Lung (tissue), 12 donors: ENCODE measurements around the gene NFKBIL1. TPM values are rescaled to one million over a fixed set of nuclear protein-coding genes. Genes with fewer than 3 reads are reported as not detected.

ENCODE experiments used
- ATAC-seq: fragments of 200-7000 bp; cut with Tn5 transposase; one replicate; pipeline ENCODE4 v1.9.1; 2020; ENCODE audit warnings: moderate number of reproducible peaks; ENCODE audit not compliant: insufficient read depth, low FRiP score
- DNase-seq, 3 donors: peaks; one replicate each; pipeline ENCODE4 v3.0.0-alpha.2; 2013 to 2017
- H3K27ac ChIP-seq, 2 donors: one replicate each; pipeline ENCODE4 v1.5.1; 2013; ENCODE audit warnings: mild to moderate bottlenecking in 2 of 2, moderate library complexity in 2 of 2, control low read depth in 1 of 2, inconsistent platforms in 1 of 2, low read depth in 1 of 2, low read length in 1 of 2
- H3K27me3 ChIP-seq, 3 donors: one replicate each; pipeline ENCODE4 v1.5.1; 2013; ENCODE audit warnings: low read length in 2 of 3; ENCODE audit not compliant: control insufficient read depth in 3 of 3, insufficient read depth in 3 of 3
- H3K36me3 ChIP-seq, 4 donors: one replicate each; pipeline ENCODE4 v1.5.1; 2013; ENCODE audit warnings: low read length in 4 of 4, mild to moderate bottlenecking in 1 of 4, moderate library complexity in 1 of 4; ENCODE audit not compliant: control insufficient read depth in 4 of 4, insufficient read depth in 4 of 4
- H3K4me1 ChIP-seq, 5 donors: one replicate each; pipeline ENCODE4 v1.5.1; 2013; ENCODE audit warnings: low read length in 5 of 5, mild to moderate bottlenecking in 2 of 5, moderate library complexity in 1 of 5; ENCODE audit not compliant: control insufficient read depth in 5 of 5, insufficient read depth in 5 of 5
- H3K4me3 ChIP-seq: one replicate; pipeline ENCODE4 v1.5.1; 2013; ENCODE audit warnings: mild to moderate bottlenecking, control low read depth, moderate library complexity
- H3K9ac ChIP-seq, 2 donors: one replicate each; pipeline ENCODE4 v1.5.1; 2013; ENCODE audit warnings: low read length in 2 of 2, control low read depth in 1 of 2; ENCODE audit not compliant: insufficient read depth in 1 of 2
- H3K9me3 ChIP-seq, 4 donors: one replicate each; pipeline ENCODE4 v1.5.1; 2013; ENCODE audit warnings: low read length in 3 of 4, mild to moderate bottlenecking in 1 of 4, moderate library complexity in 1 of 4; ENCODE audit not compliant: control insufficient read depth in 4 of 4, insufficient read depth in 3 of 4
- CTCF ChIP-seq: IDR thresholded peaks from 2 replicates; pipeline ENCODE4 v1.5.1; 2012; ENCODE audit warnings: mild to moderate bottlenecking; ENCODE audit errors: control extremely low read depth, extremely low read depth
- WGBS, 2 donors: extraction: QIAGEN DNeasy Blood & Tissue Kit; methylation state at CpG; one replicate each; pipeline ENCODE4 v1.1.7; 2013; 5-methylcytosine and 5-hydroxymethylcytosine counted together
- polyA plus RNA-seq, 2 donors: library from polyadenylated mRNA; stranded (reverse); fragments of 200-250 nt; gene quantifications; one replicate each; pipeline ENCODE4 v1.2.1, GENCODE V29; 2013
- total RNA-seq, 2 donors: library from RNA; depleted of rRNA in 1 of 2; stranded (reverse); fragments of >200 nt in 1 of 2; gene quantifications; one replicate each; pipeline ENCODE4 v1.2.1, GENCODE V29; 2014 to 2021
- donor health status: control.
- donor health status: control.
- donor health status: Bipolar disorder and iron deficiency.
- donor health status: healthy.
- donor health status: DM: yes; HTN: yes; CAD: no.

The NFKBIL1 gene
- total and polyA plus RNA-seq, 4 donors = 13.5 to 32.2 (median 19.0) TPM

GRCh38 chr6:31546339-31546957, 960 bp upstream of the NFKBIL1 start, which contains the start of gene ATP6V1G2:
Gene ATP6V1G2, minus strand, starts transcription at chr6:31546608. Its CDS starts 49 bp downstream, at chr6:31546559.
- ATAC-seq (peak; percentile 68), DNase-seq (peak; percentile 89 to 90 (median 89))
- peaks cover 0 to 10% (median 5%) of the 10 kb centered on the region in 4 donors for H3K36me3 ChIP-seq
- no peak within 1 kb of the TSS for H3K9ac ChIP-seq
- H3K9me3 ChIP-seq = no peaks in the 10 kb centered on the region
- H3K4me1 ChIP-seq = peaks cover 0 to 28% (median 4%) of the 10 kb centered on the region in 5 donors
- H3K4me3 ChIP-seq = peak within 1 kb of the TSS; percentile 38
- peak within 1 kb of the TSS; percentile 84 to 87 for H3K27ac ChIP-seq
- TF ChIP-seq CTCF = peak; percentile 99
- WGBS, 2 donors = 11% methylated on average over 11 of the region's 11 CpGs
- no peaks in the 10 kb centered on the region for H3K27me3 ChIP-seq

GRCh38 chr6:31547727-31548543, 527 bp downstream of the NFKBIL1 start:
- Histone ChIP-seq H3K27ac (peak overlapping the region; percentile 84 to 87), H3K27me3 (no peaks in the 10 kb centered on the region), H3K9ac (peak overlapping the region in 1 of 2 donors; percentile 63), H3K36me3 (peaks cover 0 to 9% (median 4%) of the 10 kb centered on the region in 4 donors), H3K9me3 (no peaks in the 10 kb centered on the region), H3K4me1 (peaks cover 0 to 24% (median 4%) of the 10 kb centered on the region in 5 donors), H3K4me3 (peak overlapping the region; percentile 38)
- no peak for ATAC-seq
- WGBS, 2 donors = 76 to 80% methylated on average over 24 of the region's 24 CpGs
- no peak for DNase-seq
- TF ChIP-seq CTCF = no peak

GRCh38 chr6:31548544-31548873, 1.1 kb downstream of the NFKBIL1 start:
- peaks cover 0 to 23% (median 4%) of the 10 kb centered on the region in 5 donors for H3K4me1 ChIP-seq
- H3K9me3 ChIP-seq = no peaks in the 10 kb centered on the region
- H3K27me3 ChIP-seq = no peaks in the 10 kb centered on the region
- H3K4me3 ChIP-seq = no peak overlapping the region
- H3K9ac ChIP-seq = peak overlapping the region in 1 of 2 donors; percentile 63
- no peak for TF ChIP-seq CTCF
- 92 to 95% methylated on average over 2 of the region's 2 CpGs for WGBS, 2 donors
- H3K36me3 ChIP-seq = peaks cover 0 to 11% (median 4%) of the 10 kb centered on the region in 4 donors
- peak overlapping the region in 1 of 2 donors; percentile 53 for H3K27ac ChIP-seq
- no peak for ATAC-seq
- DNase-seq = no peak
